HG03432 (cell line): ENCODE data around the gene SEMA4D.
A peak's percentile ranks its signal among the peaks of the same experiment; 100 is the strongest.

ENCODE experiments used
- ATAC-seq: cut with Tn5 transposase; IDR thresholded peaks from one replicate; pipeline ENCODE4 v1.9.1; 2021; ENCODE audit warnings: mild to moderate bottlenecking, moderate library complexity; ENCODE audit not compliant: unreplicated experiment

Gene SEMA4D

GRCh38 chr9:89434636-89435035, 63.3 kb downstream of the SEMA4D start:
- ATAC-seq: no peak

GRCh38 chr9:89433826-89434225, 64.1 kb downstream of the SEMA4D start:
- ATAC-seq: no peak

GRCh38 chr9:89432986-89433530, 64.9 kb downstream of the SEMA4D start:
- ATAC-seq: no peak

GRCh38 chr9:89431930-89432725, 65.8 kb downstream of the SEMA4D start:
- no peak for ATAC-seq

GRCh38 chr9:89430995-89431394, 66.9 kb downstream of the SEMA4D start:
- no peak for ATAC-seq

- ATAC-seq: no peak
Measured at GRCh38 chr9:89428901-89429890, 68.7 kb downstream of the SEMA4D start.

GRCh38 chr9:89428222-89428761, 69.6 kb downstream of the SEMA4D start:
- no peak for ATAC-seq

- no peak for ATAC-seq
Measured at GRCh38 chr9:89427621-89428221, 70.2 kb downstream of the SEMA4D start.

GRCh38 chr9:89426384-89426961, 71.4 kb downstream of the SEMA4D start:
- ATAC-seq: peak; percentile 75

- ATAC-seq: peak; percentile 4
Measured at GRCh38 chr9:89425921-89426383, 72.0 kb downstream of the SEMA4D start.

- ATAC-seq: no peak
Measured at GRCh38 chr9:89425024-89425805, 72.7 kb downstream of the SEMA4D start.

GRCh38 chr9:89422151-89422975, 75.5 kb downstream of the SEMA4D start:
- ATAC-seq: no peak

GRCh38 chr9:89421595-89421994, 76.3 kb downstream of the SEMA4D start:
- no peak for ATAC-seq

GRCh38 chr9:89420397-89421178, 77.3 kb downstream of the SEMA4D start:
- no peak for ATAC-seq

GRCh38 chr9:89419978-89420394, 77.9 kb downstream of the SEMA4D start:
- no peak for ATAC-seq

- ATAC-seq: peak; percentile 80
Measured at GRCh38 chr9:89418882-89419640, 78.9 kb downstream of the SEMA4D start.

- peak; percentile 9 for ATAC-seq
Measured at GRCh38 chr9:89418474-89418845, 79.5 kb downstream of the SEMA4D start.
